ENCODE results near the gene RNF31. TPM values are rescaled to one million over a fixed set of nuclear protein-coding genes. Genes with fewer than 3 reads are reported as not detected.

RNF31 gene
- total RNA-seq, 1 donor from 2014 or later = 88.2 TPM

GRCh38 chr14:24190416-24190815 lies 43.1 kb downstream of the RNF31 start:
- no peak for DNase-seq
- no peak overlapping the region for H3K27ac Mint-ChIP-seq (ENCODE audit: unreplicated experiment)
- H3K4me1 Mint-ChIP-seq (ENCODE audit: low read depth, unreplicated experiment) = peaks cover 2% of the 10 kb centered on the region
- peaks cover 5% of the 10 kb centered on the region for H3K9me3 Mint-ChIP-seq (ENCODE audit: unreplicated experiment)
- no peak overlapping the region for H3K4me3 Mint-ChIP-seq (ENCODE audit: unreplicated experiment)
- peaks cover 6% of the 10 kb centered on the region for H3K27me3 Mint-ChIP-seq (ENCODE audit: unreplicated experiment)
- H3K36me3 Mint-ChIP-seq (ENCODE audit: unreplicated experiment) = no peaks in the 10 kb centered on the region
- TF ChIP-seq CTCF (IDR thresholded peaks at IDR 0.05; ENCODE audit: partially characterized antibody, unreplicated experiment) = no peak

- H3K27me3 Mint-ChIP-seq (ENCODE audit: unreplicated experiment) = peaks cover 11% of the 10 kb centered on the region
- H3K9me3 Mint-ChIP-seq (ENCODE audit: unreplicated experiment) = peaks cover 8% of the 10 kb centered on the region
- peaks cover 6% of the 10 kb centered on the region for H3K4me1 Mint-ChIP-seq (ENCODE audit: low read depth, unreplicated experiment)
- TF ChIP-seq CTCF (IDR thresholded peaks at IDR 0.05; ENCODE audit: partially characterized antibody, unreplicated experiment) = no peak
- no peaks in the 10 kb centered on the region for H3K36me3 Mint-ChIP-seq (ENCODE audit: unreplicated experiment)
- H3K27ac Mint-ChIP-seq (ENCODE audit: unreplicated experiment) = no peak overlapping the region
- H3K4me3 Mint-ChIP-seq (ENCODE audit: unreplicated experiment) = no peak overlapping the region
- no peak for DNase-seq
These were observed 45.6 kb downstream of the RNF31 start for GRCh38 chr14:24192933-24193332.

- no peaks in the 10 kb centered on the region for H3K36me3 Mint-ChIP-seq (ENCODE audit: unreplicated experiment)
- H3K9me3 Mint-ChIP-seq (ENCODE audit: unreplicated experiment) = peaks cover 8% of the 10 kb centered on the region
- peak overlapping the region; percentile 28 for H3K27ac Mint-ChIP-seq (ENCODE audit: unreplicated experiment)
- peak overlapping the region; percentile 89 for H3K4me3 Mint-ChIP-seq (ENCODE audit: unreplicated experiment)
- no peak for TF ChIP-seq CTCF (IDR thresholded peaks at IDR 0.05; ENCODE audit: partially characterized antibody, unreplicated experiment)
- peaks cover 11% of the 10 kb centered on the region for H3K27me3 Mint-ChIP-seq (ENCODE audit: unreplicated experiment)
- peaks cover 6% of the 10 kb centered on the region for H3K4me1 Mint-ChIP-seq (ENCODE audit: low read depth, unreplicated experiment)
- DNase-seq = no peak
These were observed 47.0 kb downstream of the RNF31 start for GRCh38 chr14:24194186-24194872.

GRCh38 chr14:24194873-24195185 lies 47.5 kb downstream of the RNF31 start:
- peaks cover 11% of the 10 kb centered on the region for H3K27me3 Mint-ChIP-seq (ENCODE audit: unreplicated experiment)
- peak overlapping the region; percentile 59 for H3K27ac Mint-ChIP-seq (ENCODE audit: unreplicated experiment)
- peaks cover 6% of the 10 kb centered on the region for H3K9me3 Mint-ChIP-seq (ENCODE audit: unreplicated experiment)
- peaks cover 6% of the 10 kb centered on the region for H3K4me1 Mint-ChIP-seq (ENCODE audit: low read depth, unreplicated experiment)
- DNase-seq = no peak
- H3K36me3 Mint-ChIP-seq (ENCODE audit: unreplicated experiment) = no peaks in the 10 kb centered on the region
- H3K4me3 Mint-ChIP-seq (ENCODE audit: unreplicated experiment) = peak overlapping the region; percentile 89
- TF ChIP-seq CTCF (IDR thresholded peaks at IDR 0.05; ENCODE audit: partially characterized antibody, unreplicated experiment) = no peak

GRCh38 chr14:24195186-24196070 lies 48.1 kb downstream of the RNF31 start, which contains the start of gene TM9SF1:
Gene TM9SF1, minus strand, starts transcription at chr14:24195441. Its CDS starts 422 bp downstream, at chr14:24195019.
- Mint-ChIP-seq H3K36me3 (ENCODE audit: unreplicated experiment) (no peaks in the 10 kb centered on the region), H3K4me1 (ENCODE audit: low read depth, unreplicated experiment) (peaks cover 6% of the 10 kb centered on the region), H3K4me3 (ENCODE audit: unreplicated experiment) (peak within 1 kb of the TSS; percentile 96), H3K9me3 (ENCODE audit: unreplicated experiment) (peaks cover 6% of the 10 kb centered on the region), H3K27me3 (ENCODE audit: unreplicated experiment) (peaks cover 11% of the 10 kb centered on the region), H3K27ac (ENCODE audit: unreplicated experiment) (peak within 1 kb of the TSS; percentile 96)
- DNase-seq = peak; percentile 91
- no peak for TF ChIP-seq CTCF (IDR thresholded peaks at IDR 0.05; ENCODE audit: partially characterized antibody, unreplicated experiment)

Data from glutamatergic neuron (in vitro differentiated cells).